ENCODE measurements around the gene OS9. TPM values are rescaled to one million over a fixed set of nuclear protein-coding genes. Genes with fewer than 3 reads are reported as not detected.

Gene OS9
- total RNA-seq, 1 donor from 2014 or later: 146 TPM

- no peak for DNase-seq
These were observed 29.7 kb downstream of the OS9 start for GRCh38 chr12:57723630-57723962.

- no peak for DNase-seq
These were observed 30.3 kb downstream of the OS9 start for GRCh38 chr12:57724003-57724935.

GRCh38 chr12:57724936-57725740 lies 31.2 kb downstream of the OS9 start:
- DNase-seq: no peak

- DNase-seq: no peak
These were observed 31.9 kb downstream of the OS9 start for GRCh38 chr12:57725851-57726150.

- DNase-seq: peak; percentile 92
These were observed 32.4 kb downstream of the OS9 start for GRCh38 chr12:57726151-57726883.

GRCh38 chr12:57726884-57727757 lies 33.2 kb downstream of the OS9 start:
- peak; percentile 68 for DNase-seq

GRCh38 chr12:57727758-57728395 lies 33.9 kb downstream of the OS9 start:
- DNase-seq: peak; percentile 30

GRCh38 chr12:57729321-57729844 lies 35.5 kb downstream of the OS9 start:
- no peak for DNase-seq

GRCh38 chr12:57730336-57731067 lies 36.6 kb downstream of the OS9 start:
- DNase-seq: no peak

GRCh38 chr12:57731411-57732080 lies 37.6 kb downstream of the OS9 start:
- DNase-seq: no peak

GRCh38 chr12:57732270-57732669 lies 38.3 kb downstream of the OS9 start:
- no peak for DNase-seq

GRCh38 chr12:57732726-57733593 lies 39.0 kb downstream of the OS9 start:
- no peak for DNase-seq

- no peak for DNase-seq
These were observed 40.0 kb downstream of the OS9 start for GRCh38 chr12:57733928-57734327.

- peak; percentile 67 for DNase-seq
These were observed 40.7 kb downstream of the OS9 start for GRCh38 chr12:57734591-57734990.

- peak; percentile 96 for DNase-seq
These were observed 41.4 kb downstream of the OS9 start for GRCh38 chr12:57735198-57735855.

- peak; percentile 77 for DNase-seq
These were observed 42.2 kb downstream of the OS9 start for GRCh38 chr12:57735952-57736740.
